Thoracic aorta (tissue), 2 donors: Measurements from ENCODE around the gene SHISAL1. TPM values are rescaled to one million over a fixed set of nuclear protein-coding genes. Genes with fewer than 3 reads are reported as not detected.

ENCODE experiments used
- ATAC-seq: fragments of 150-250 bp; one replicate; pipeline ENCODE4 v1.8.0; 2017; ENCODE audit warnings: low read depth; ENCODE audit not compliant: insufficient number of reproducible peaks, low FRiP score
- DNase-seq: peaks from one replicate; pipeline ENCODE4 v3.0.0-alpha.2; 2020; ENCODE audit warnings: low spot score
- H3K27ac ChIP-seq, 2 donors: fragments of 200-600 bp; sonication (generic); 1 replicate in 1 of 2; 2 replicates in 1 of 2; pipeline ENCODE4 v1.5.1; 2016; ENCODE audit warnings: mild to moderate bottlenecking in 2 of 2, moderate library complexity in 2 of 2
- H3K27me3 ChIP-seq: fragments of 200-600 bp; sonication (generic); replicated peaks from 2 replicates; pipeline ENCODE4 v1.6.0; 2016; ENCODE audit warnings: mild to moderate bottlenecking; ENCODE audit not compliant: insufficient read depth
- H3K36me3 ChIP-seq: fragments of 200-600 bp; sonication (generic); one replicate; pipeline ENCODE4 v1.5.1; 2016
- H3K4me1 ChIP-seq, 2 donors: fragments of 200-600 bp; sonication (generic); 1 replicate in 1 of 2; 2 replicates in 1 of 2; pipeline versions ENCODE4 v1.5.1 to v1.6.0; 2016; ENCODE audit warnings: low read depth in 2 of 2, mild to moderate bottlenecking in 1 of 2; ENCODE audit not compliant: control insufficient read depth in 1 of 2
- H3K4me3 ChIP-seq: fragments of 200-600 bp; sonication (generic); 2 replicates; pipeline ENCODE4 v1.5.1; 2016; ENCODE audit warnings: mild to moderate bottlenecking
- H3K9me3 ChIP-seq: fragments of 200-600 bp; sonication (generic); 2 replicates; pipeline ENCODE4 v1.5.1; 2016
- CTCF ChIP-seq: fragments of 200-600 bp; sonication (generic); IDR thresholded peaks from one replicate; pipeline ENCODE4 v1.5.1; 2019; ENCODE audit warnings: antibody characterized with exemption
- total RNA-seq, 2 donors: library from RNA; depleted of rRNA; stranded (reverse); fragments of >200 nt; gene quantifications; one replicate each; pipeline versions ENCODE4 v1.1.0 to v1.2.3, GENCODE V29; 2016

SHISAL1 gene
- total RNA-seq, 2 donors from 2014 or later: 0.81 to 3.4 TPM

DNA sequence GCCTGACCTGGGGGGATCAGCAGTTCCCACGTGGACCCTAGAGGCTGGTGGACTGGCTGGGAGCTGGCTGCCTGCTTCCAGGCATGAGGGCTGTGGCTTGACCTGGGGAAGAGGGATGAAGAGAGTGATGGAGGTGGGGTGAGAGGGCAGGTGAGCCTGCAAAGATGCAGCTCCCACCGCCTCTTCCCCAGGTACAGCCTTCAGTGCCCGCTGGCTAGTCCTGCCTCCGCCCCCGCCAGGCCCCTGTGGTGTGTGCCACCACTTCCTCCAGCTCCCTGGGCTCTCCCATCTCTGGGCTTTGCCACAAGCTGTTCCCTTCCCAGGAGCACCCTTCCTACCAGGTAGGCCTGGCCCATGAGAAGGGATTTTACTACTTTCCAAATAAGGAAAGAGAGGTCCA is 112.9 kb downstream of the SHISAL1 start:
- DNase-seq: no peak

GRCh38 chr22:44199164-44199563 is 113.6 kb downstream of the SHISAL1 start:
- no peak overlapping the region for H3K4me3 ChIP-seq
- no peaks in the 10 kb centered on the region for H3K9me3 ChIP-seq
- no peak overlapping the region for H3K27ac ChIP-seq
- H3K36me3 ChIP-seq: no peaks in the 10 kb centered on the region
- TF ChIP-seq CTCF: no peak
- no peak for DNase-seq
- no peaks in the 10 kb centered on the region for H3K27me3 ChIP-seq
- peaks cover 3 to 17% of the 10 kb centered on the region in 2 donors for H3K4me1 ChIP-seq
- ATAC-seq: no peak

More for the DNA sequence above, 112.9 kb downstream of the SHISAL1 start:
- H3K4me3 ChIP-seq: no peak overlapping the region
- H3K27ac ChIP-seq: no peak overlapping the region
- peaks cover 3 to 17% of the 10 kb centered on the region in 2 donors for H3K4me1 ChIP-seq
- ATAC-seq: no peak
- no peaks in the 10 kb centered on the region for H3K36me3 ChIP-seq
- no peaks in the 10 kb centered on the region for H3K27me3 ChIP-seq
- no peak for TF ChIP-seq CTCF
- H3K9me3 ChIP-seq: no peaks in the 10 kb centered on the region

- no peak overlapping the region for H3K27ac ChIP-seq
- peaks cover 3 to 11% of the 10 kb centered on the region in 2 donors for H3K4me1 ChIP-seq
- H3K36me3 ChIP-seq: no peaks in the 10 kb centered on the region
- H3K9me3 ChIP-seq: no peaks in the 10 kb centered on the region
- ATAC-seq (no peak), DNase-seq (no peak)
- H3K4me3 ChIP-seq: no peak overlapping the region
- H3K27me3 ChIP-seq: no peaks in the 10 kb centered on the region
- TF ChIP-seq CTCF: no peak
These were observed 115.5 kb downstream of the SHISAL1 start for GRCh38 chr22:44197271-44197670.

DNA sequence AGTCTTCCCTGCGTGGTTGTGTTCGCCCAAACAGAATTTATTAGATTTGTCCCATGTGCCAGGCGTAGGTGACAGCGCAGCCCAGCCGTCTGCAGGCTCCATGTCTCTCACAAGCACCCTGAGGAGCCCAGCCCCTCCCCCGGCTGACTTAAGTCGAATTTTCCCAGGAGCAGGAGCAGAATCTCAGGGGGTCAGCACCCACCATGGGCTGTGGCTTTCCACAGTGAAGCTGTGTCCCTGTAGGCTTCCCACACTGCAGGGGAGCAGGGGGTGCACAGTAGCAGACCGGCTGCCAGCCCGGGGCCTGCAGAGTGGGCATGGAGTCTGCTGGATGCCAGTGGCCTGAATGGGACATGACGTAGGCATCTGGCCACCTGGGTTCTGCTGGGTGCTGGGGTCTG is 116.0 kb downstream of the SHISAL1 start:
- no peak for DNase-seq
- ATAC-seq: no peak
- no peak for TF ChIP-seq CTCF
- no peak overlapping the region for H3K27ac ChIP-seq
- H3K4me1 ChIP-seq: peaks cover 0 to 6% of the 10 kb centered on the region in 2 donors
- H3K4me3 ChIP-seq: no peak overlapping the region
- H3K27me3 ChIP-seq: no peaks in the 10 kb centered on the region
- H3K36me3 ChIP-seq: no peaks in the 10 kb centered on the region
- no peaks in the 10 kb centered on the region for H3K9me3 ChIP-seq

GRCh38 chr22:44196241-44196640 is 116.5 kb downstream of the SHISAL1 start:
- Histone ChIP-seq H3K27me3 (no peaks in the 10 kb centered on the region), H3K4me1 (peaks cover 0 to under 1% of the 10 kb centered on the region in 2 donors), H3K9me3 (no peaks in the 10 kb centered on the region), H3K36me3 (no peaks in the 10 kb centered on the region), H3K4me3 (no peak overlapping the region), H3K27ac (no peak overlapping the region)
- ATAC-seq (no peak), DNase-seq (no peak)
- no peak for TF ChIP-seq CTCF
